Neural progenitor cell (in vitro differentiated cells): ENCODE measurements around the gene TEF. TPM values are rescaled to one million over a fixed set of nuclear protein-coding genes. Genes with fewer than 3 reads are reported as not detected.
A peak's percentile ranks its signal among the peaks of the same experiment; 100 is the strongest.
"Not testable (repeated sequence)": the region's sequence is repeated elsewhere in the genome, so short reads cannot be mapped to it uniquely, and the experiment has no call there.

ENCODE experiments used
- DNase-seq: peaks from one replicate; pipeline ENCODE4 v3.0.0-alpha.2; 2016; ENCODE audit warnings: low spot score
- H2AFZ ChIP-seq: fragments of 200-600 bp; sonication (generic); replicated peaks from 2 replicates; pipeline ENCODE4 v1.6.1; 2016; ENCODE audit warnings: antibody characterized with exemption
- H3F3A ChIP-seq: fragments of 200-600 bp; sonication (generic); 2 replicates; pipeline ENCODE4 v1.6.1; 2016; ENCODE audit warnings: antibody characterized with exemption, low read depth
- H3K27ac ChIP-seq: fragments of 200-600 bp; sonication (generic); 2 replicates; pipeline ENCODE4 v1.5.1; 2016; ENCODE audit warnings: mild to moderate bottlenecking
- H3K27me3 ChIP-seq: fragments of 200-600 bp; sonication (generic); 2 replicates; pipeline ENCODE4 v1.6.1; 2016; ENCODE audit warnings: mild to moderate bottlenecking, moderate library complexity
- H3K36me3 ChIP-seq: fragments of 200-600 bp; sonication (generic); 2 replicates; pipeline ENCODE4 v1.5.1; 2016
- H3K4me1 ChIP-seq: fragments of 200-600 bp; sonication (generic); 2 replicates; pipeline ENCODE4 v1.6.1; 2016; ENCODE audit warnings: mixed run types
- H3K4me2 ChIP-seq: fragments of 200-600 bp; sonication (generic); 2 replicates; pipeline ENCODE4 v1.6.1; 2016
- H3K4me3 ChIP-seq: fragments of 200-600 bp; sonication (generic); 2 replicates; pipeline ENCODE4 v1.5.1; 2016
- H3K79me2 ChIP-seq: fragments of 200-600 bp; sonication (generic); 2 replicates; pipeline ENCODE4 v1.6.1; 2016; ENCODE audit warnings: low read depth
- H3K9ac ChIP-seq: fragments of 200-600 bp; sonication (generic); 2 replicates; pipeline ENCODE4 v1.6.1; 2016
- H3K9me3 ChIP-seq: fragments of 200-600 bp; sonication (generic); 2 replicates; pipeline ENCODE4 v1.5.1; 2016; ENCODE audit warnings: low read depth
- H4K20me1 ChIP-seq: fragments of 200-600 bp; sonication (generic); 2 replicates; pipeline ENCODE4 v1.6.1; 2016; ENCODE audit warnings: low read depth
- H3K27ac Mint-ChIP-seq: 3 replicates; pipeline ENCODE4 v1.8.0; 2021; ENCODE audit warnings: mixed read lengths
- H3K27me3 Mint-ChIP-seq: 2 replicates; pipeline ENCODE4 v1.8.0; 2022; ENCODE audit warnings: low read depth, mild to moderate bottlenecking, inconsistent platforms, moderate library complexity, mixed read lengths; ENCODE audit not compliant: insufficient read depth
- H3K36me3 Mint-ChIP-seq: 3 replicates; pipeline ENCODE4 v1.8.0; 2021; ENCODE audit warnings: mixed read lengths
- H3K4me1 Mint-ChIP-seq: 3 replicates; pipeline ENCODE4 v1.8.0; 2021; ENCODE audit warnings: mixed read lengths
- H3K4me3 Mint-ChIP-seq: 3 replicates; pipeline ENCODE4 v1.8.0; 2021; ENCODE audit warnings: mild to moderate bottlenecking, moderate library complexity, mixed read lengths
- H3K9me3 Mint-ChIP-seq: 3 replicates; pipeline ENCODE4 v1.8.0; 2020; ENCODE audit warnings: mixed read lengths
- EZH2 ChIP-seq: fragments of 200-600 bp; sonication (generic); IDR thresholded peaks from 2 replicates; pipeline ENCODE4 v1.6.1; 2017; ENCODE audit warnings: antibody characterized with exemption, mild to moderate bottlenecking, moderate library complexity
- EZH2phosphoT487 ChIP-seq: fragments of 200-600 bp; sonication (generic); IDR thresholded peaks from 2 replicates; pipeline ENCODE4 v1.6.1; 2017; ENCODE audit warnings: antibody characterized with exemption
- total RNA-seq: library from RNA; depleted of rRNA; stranded (reverse); fragments of >200 nt; gene quantifications from 2 replicates; pipeline ENCODE4 v1.2.3, GENCODE V29; 2015; ENCODE audit warnings: low replicate concordance
- TF ChIP-seq, protein P1 (sequence below): fragments of 200-600 bp; sonication (generic); IDR thresholded peaks from 2 replicates; pipeline ENCODE4 v1.5.1; 2017; ENCODE audit warnings: antibody characterized with exemption, mild to moderate bottlenecking

TEF gene
- total RNA-seq, 1 donor from 2014 or later: 11.0 TPM

DNA sequence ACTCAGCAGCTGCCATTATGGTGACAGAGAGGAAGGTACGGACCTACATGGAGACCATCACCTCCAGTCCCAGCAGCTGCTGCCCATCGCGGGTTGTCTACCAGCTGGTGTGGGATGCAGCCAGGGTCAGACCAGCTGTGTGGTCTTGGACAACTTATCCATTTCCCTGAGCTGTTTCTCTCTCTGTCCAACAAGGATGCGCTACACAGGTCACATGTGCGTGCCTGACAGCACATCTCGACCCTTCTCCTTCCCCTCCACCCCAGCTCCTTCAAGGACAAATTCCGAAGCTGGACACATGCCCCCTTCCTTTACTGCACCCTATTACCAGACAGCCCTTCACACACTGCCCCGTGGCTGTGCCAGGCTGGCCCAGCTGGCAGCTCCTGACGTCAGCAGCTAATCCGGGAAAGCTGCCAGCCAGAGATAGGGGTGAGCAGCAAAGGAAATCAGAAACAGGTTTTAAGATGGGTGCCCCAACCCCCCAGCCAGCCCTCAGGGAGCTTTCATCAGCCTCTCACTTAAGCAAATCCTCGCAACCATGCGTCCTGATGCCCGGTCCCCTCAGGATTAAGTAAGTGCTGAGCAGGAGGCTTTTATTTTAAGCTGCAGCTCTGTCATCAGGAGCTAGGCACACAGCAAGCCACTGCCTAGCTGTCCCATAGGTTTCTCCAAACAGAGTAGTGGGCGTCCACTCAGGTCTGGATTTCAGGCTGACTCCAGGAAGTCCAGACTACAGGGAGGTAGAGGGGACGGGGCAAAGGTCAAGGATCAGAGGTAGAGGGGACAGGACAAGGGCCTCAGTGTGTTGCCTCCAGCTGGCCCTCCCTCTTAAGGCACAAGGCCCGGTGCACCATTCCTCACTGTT lies 20.3 kb downstream of the TEF start:
- Histone ChIP-seq H3K4me2 (no peak overlapping the region), H3K9ac (no peak overlapping the region)

DNA sequence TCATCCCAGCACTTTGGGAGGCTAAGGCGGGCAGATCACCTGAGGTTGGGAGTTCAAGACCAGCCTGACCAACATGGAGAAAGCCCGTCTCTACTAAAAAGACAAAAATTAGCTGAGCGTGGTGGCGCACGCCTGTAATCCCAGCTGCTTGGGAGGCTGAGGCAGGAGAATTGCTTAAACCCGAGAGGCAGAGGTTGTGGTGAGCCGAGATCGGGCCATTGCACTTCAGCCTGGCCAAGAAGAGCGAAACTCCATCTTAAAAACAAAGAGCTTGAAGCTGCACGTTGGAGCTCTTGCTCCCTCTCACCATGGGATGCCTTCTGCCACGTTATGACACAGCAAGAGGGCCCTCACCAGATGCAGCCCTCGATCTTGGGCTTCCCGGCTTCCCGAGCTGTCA lies 21.1 kb downstream of the TEF start:
- H3K4me2 ChIP-seq, H3F3A ChIP-seq, H3K9me3 Mint-ChIP-seq, H3K36me3 ChIP-seq, H3K27me3 ChIP-seq, H3K4me3 ChIP-seq, H3K9ac ChIP-seq, H3K27ac Mint-ChIP-seq, H3K36me3 Mint-ChIP-seq, H3K4me1 Mint-ChIP-seq, H4K20me1 ChIP-seq, H3K27ac ChIP-seq, H3K79me2 ChIP-seq, DNase-seq, H3K4me1 ChIP-seq, H2AFZ ChIP-seq, H3K27me3 Mint-ChIP-seq, H3K4me3 Mint-ChIP-seq, H3K9me3 ChIP-seq: not testable (repeated sequence)

More for the DNA sequence above, 20.3 kb downstream of the TEF start:
- Histone ChIP-seq H3F3A (peaks cover 5% of the 10 kb centered on the region), H3K27ac (peak overlapping the region; percentile 20), H3K36me3 (no peaks in the 10 kb centered on the region), H3K9me3 (no peaks in the 10 kb centered on the region), H3K27me3 (no peaks in the 10 kb centered on the region), H2AFZ (no peak overlapping the region), H3K79me2 (no peaks in the 10 kb centered on the region), H4K20me1 (no peaks in the 10 kb centered on the region), H3K4me1 (peaks cover 8% of the 10 kb centered on the region), H3K4me3 (no peak overlapping the region)
- Mint-ChIP-seq H3K4me3 (peak overlapping the region; percentile 39), H3K4me1 (peaks cover 10% of the 10 kb centered on the region), H3K9me3 (no peaks in the 10 kb centered on the region), H3K27ac (no peak overlapping the region), H3K36me3 (peaks cover 3% of the 10 kb centered on the region), H3K27me3 (peaks cover 6% of the 10 kb centered on the region)
- DNase-seq: peak; percentile 37
- TF ChIP-seq EZH2phosphoT487 (no peak), EZH2 (no peak)
- TF ChIP-seq, protein P1, sequence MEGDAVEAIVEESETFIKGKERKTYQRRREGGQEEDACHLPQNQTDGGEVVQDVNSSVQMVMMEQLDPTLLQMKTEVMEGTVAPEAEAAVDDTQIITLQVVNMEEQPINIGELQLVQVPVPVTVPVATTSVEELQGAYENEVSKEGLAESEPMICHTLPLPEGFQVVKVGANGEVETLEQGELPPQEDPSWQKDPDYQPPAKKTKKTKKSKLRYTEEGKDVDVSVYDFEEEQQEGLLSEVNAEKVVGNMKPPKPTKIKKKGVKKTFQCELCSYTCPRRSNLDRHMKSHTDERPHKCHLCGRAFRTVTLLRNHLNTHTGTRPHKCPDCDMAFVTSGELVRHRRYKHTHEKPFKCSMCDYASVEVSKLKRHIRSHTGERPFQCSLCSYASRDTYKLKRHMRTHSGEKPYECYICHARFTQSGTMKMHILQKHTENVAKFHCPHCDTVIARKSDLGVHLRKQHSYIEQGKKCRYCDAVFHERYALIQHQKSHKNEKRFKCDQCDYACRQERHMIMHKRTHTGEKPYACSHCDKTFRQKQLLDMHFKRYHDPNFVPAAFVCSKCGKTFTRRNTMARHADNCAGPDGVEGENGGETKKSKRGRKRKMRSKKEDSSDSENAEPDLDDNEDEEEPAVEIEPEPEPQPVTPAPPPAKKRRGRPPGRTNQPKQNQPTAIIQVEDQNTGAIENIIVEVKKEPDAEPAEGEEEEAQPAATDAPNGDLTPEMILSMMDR: no peak

DNA sequence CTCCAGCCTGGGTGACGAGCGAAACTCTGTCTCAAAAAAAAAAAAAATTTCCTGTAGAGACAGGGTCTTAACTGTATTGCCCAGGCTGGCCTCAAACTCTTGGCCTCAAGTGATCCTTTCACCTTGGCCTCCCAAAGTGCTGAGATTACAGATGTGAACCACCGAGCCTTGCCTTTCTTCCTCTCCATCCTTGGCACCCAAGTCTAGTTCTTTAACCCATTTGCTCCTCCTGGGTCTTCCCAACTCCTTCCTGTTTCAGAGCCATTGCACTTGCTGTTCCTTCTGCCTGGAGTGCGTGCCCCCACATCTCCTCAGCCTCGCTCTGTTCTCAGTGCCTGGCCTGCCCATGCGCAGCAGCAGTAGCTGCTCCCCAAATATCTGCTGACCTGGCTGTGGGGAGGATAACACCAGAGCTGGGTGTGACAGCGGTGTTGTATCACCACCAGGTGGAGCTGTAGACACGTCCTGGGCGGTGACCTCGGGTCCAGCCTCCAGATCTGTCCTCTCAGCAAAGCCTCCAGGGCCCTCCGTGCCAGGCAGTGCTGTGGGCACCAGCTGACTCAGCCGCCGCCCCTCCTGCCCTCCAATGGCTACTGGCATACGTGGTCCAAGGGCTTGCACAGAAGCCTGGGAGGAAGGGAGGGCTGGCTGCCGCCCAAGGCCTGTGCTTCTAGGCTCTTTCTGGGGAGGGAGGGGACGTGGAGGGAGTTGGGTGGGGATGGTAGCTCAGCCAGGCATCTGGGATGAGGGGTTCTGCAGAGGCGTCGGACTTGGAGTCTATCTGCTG lies 22.0 kb downstream of the TEF start:
- H3K27ac ChIP-seq: no peak overlapping the region

More for the DNA sequence above, 22.0 kb downstream of the TEF start:
- Histone ChIP-seq H3K9ac (no peak overlapping the region), H3K79me2 (no peaks in the 10 kb centered on the region), H3K27me3 (no peaks in the 10 kb centered on the region), H2AFZ (peak overlapping the region; percentile 92), H3K9me3 (no peaks in the 10 kb centered on the region), H3K4me3 (no peak overlapping the region), H3F3A (peaks cover 5% of the 10 kb centered on the region), H3K4me2 (no peak overlapping the region), H3K4me1 (peaks cover 8% of the 10 kb centered on the region), H4K20me1 (no peaks in the 10 kb centered on the region), H3K36me3 (no peaks in the 10 kb centered on the region)
- H3K27me3 Mint-ChIP-seq: peaks cover 6% of the 10 kb centered on the region
- H3K4me3 Mint-ChIP-seq: peak overlapping the region; percentile 53
- H3K4me1 Mint-ChIP-seq: peaks cover 10% of the 10 kb centered on the region
- H3K36me3 Mint-ChIP-seq: no peaks in the 10 kb centered on the region
- H3K9me3 Mint-ChIP-seq: no peaks in the 10 kb centered on the region
- peak; percentile 92 for DNase-seq
- peak overlapping the region; percentile 92 for H3K27ac Mint-ChIP-seq
- TF ChIP-seq EZH2: no peak
- no peak for TF ChIP-seq EZH2phosphoT487
- TF ChIP-seq, protein P1: peak; percentile 96
